ENCODE results near the gene MCUB.
"Not testable (repeated sequence)": the region's sequence is repeated elsewhere in the genome, so short reads cannot be mapped to it uniquely, and the experiment has no call there.

The MCUB gene

GRCh38 chr4:109578846-109579245, 18.8 kb downstream of the MCUB start:
- no peak for DNase-seq (ENCODE audit: low spot score)

GRCh38 chr4:109579997-109580396, 20.0 kb downstream of the MCUB start:
- not testable (repeated sequence) for DNase-seq (ENCODE audit: low spot score)

GRCh38 chr4:109588176-109588575, 28.1 kb downstream of the MCUB start:
- no peak for DNase-seq (ENCODE audit: low spot score)

GRCh38 chr4:109589119-109589518, 29.1 kb downstream of the MCUB start:
- DNase-seq (ENCODE audit: low spot score): no peak

GRCh38 chr4:109589605-109590004, 29.6 kb downstream of the MCUB start:
- DNase-seq (ENCODE audit: low spot score): no peak

- no peak for DNase-seq (ENCODE audit: low spot score)
Observed at GRCh38 chr4:109590905-109591304, 30.9 kb downstream of the MCUB start.

GRCh38 chr4:109592367-109592766, 32.3 kb downstream of the MCUB start:
- no peak for DNase-seq (ENCODE audit: low spot score)

GRCh38 chr4:109595123-109595522, 35.1 kb downstream of the MCUB start:
- DNase-seq (ENCODE audit: low spot score): not testable (repeated sequence)

GRCh38 chr4:109596420-109597085, 36.5 kb downstream of the MCUB start:
- DNase-seq (ENCODE audit: low spot score): not testable (repeated sequence)

- DNase-seq (ENCODE audit: low spot score): no peak
Observed at GRCh38 chr4:109599046-109599652, 39.1 kb downstream of the MCUB start.

- DNase-seq (ENCODE audit: low spot score): no peak
Observed at GRCh38 chr4:109600431-109600830, 40.4 kb downstream of the MCUB start.

GRCh38 chr4:109601336-109601735, 41.3 kb downstream of the MCUB start:
- no peak for DNase-seq (ENCODE audit: low spot score)

GRCh38 chr4:109607976-109608375, 47.9 kb downstream of the MCUB start:
- DNase-seq (ENCODE audit: low spot score): no peak

GRCh38 chr4:109608879-109609278, 48.8 kb downstream of the MCUB start:
- DNase-seq (ENCODE audit: low spot score): no peak

- DNase-seq (ENCODE audit: low spot score): no peak
Observed at GRCh38 chr4:109609431-109609830, 49.4 kb downstream of the MCUB start.

- no peak for DNase-seq (ENCODE audit: low spot score)
Observed at GRCh38 chr4:109610489-109610888, 50.4 kb downstream of the MCUB start.

- DNase-seq (ENCODE audit: low spot score): no peak
Observed at GRCh38 chr4:109611045-109611646, 51.1 kb downstream of the MCUB start.

- no peak for DNase-seq (ENCODE audit: low spot score)
Observed at GRCh38 chr4:109614015-109614414, 54.0 kb downstream of the MCUB start.

GRCh38 chr4:109614466-109614865, 54.4 kb downstream of the MCUB start:
- DNase-seq (ENCODE audit: low spot score): no peak

- DNase-seq (ENCODE audit: low spot score): no peak
Observed at GRCh38 chr4:109615742-109616141, 55.7 kb downstream of the MCUB start.

GRCh38 chr4:109616243-109616642, 56.2 kb downstream of the MCUB start:
- no peak for DNase-seq (ENCODE audit: low spot score)

- DNase-seq (ENCODE audit: low spot score): no peak
Observed at GRCh38 chr4:109622626-109623025, 62.6 kb downstream of the MCUB start.

GRCh38 chr4:109624536-109624935, 64.5 kb downstream of the MCUB start:
- no peak for DNase-seq (ENCODE audit: low spot score)

GRCh38 chr4:109627361-109627760, 67.3 kb downstream of the MCUB start:
- no peak for DNase-seq (ENCODE audit: low spot score)
